Measurements from ENCODE around the gene JAZF1.

JAZF1 gene

DNA sequence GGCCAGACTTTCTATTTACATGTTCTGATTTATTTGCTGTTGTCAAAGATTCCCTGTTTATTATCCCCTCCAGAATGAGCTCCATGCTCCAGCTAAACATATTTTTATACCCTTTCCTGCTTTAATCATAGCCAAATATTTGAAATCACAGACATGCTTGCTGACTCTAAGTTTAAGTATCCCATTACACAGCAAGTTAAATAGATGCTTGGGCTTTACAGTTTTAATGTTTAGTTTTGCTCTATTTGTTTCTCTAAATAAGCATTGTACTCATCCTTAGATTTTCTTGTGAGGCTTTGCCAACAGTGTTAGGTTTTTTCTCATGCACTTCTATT, 243.9 kb downstream of the JAZF1 start:
- Histone ChIP-seq H3K79me2 (ENCODE audit: insufficient read depth, low read depth) (no peaks in the 10 kb centered on the region), H3K4me3 (IDR thresholded peaks at IDR 0.05; ENCODE audit: insufficient read depth, low read depth, low read length) (no peak overlapping the region), H3K9ac (no peak overlapping the region), H3K27me3 (ENCODE audit: insufficient read depth, low read depth) (no peaks in the 10 kb centered on the region), H3K4me2 (no peak overlapping the region), H4K20me1 (ENCODE audit: insufficient read depth) (no peaks in the 10 kb centered on the region), H3K36me3 (ENCODE audit: insufficient read depth) (no peaks in the 10 kb centered on the region), H2AFZ (ENCODE audit: low read depth) (no peak overlapping the region), H3K4me1 (ENCODE audit: low read depth, poor library complexity, severe bottlenecking) (no peaks in the 10 kb centered on the region), H3K27ac (no peak overlapping the region)
- TF ChIP-seq, protein P1, sequence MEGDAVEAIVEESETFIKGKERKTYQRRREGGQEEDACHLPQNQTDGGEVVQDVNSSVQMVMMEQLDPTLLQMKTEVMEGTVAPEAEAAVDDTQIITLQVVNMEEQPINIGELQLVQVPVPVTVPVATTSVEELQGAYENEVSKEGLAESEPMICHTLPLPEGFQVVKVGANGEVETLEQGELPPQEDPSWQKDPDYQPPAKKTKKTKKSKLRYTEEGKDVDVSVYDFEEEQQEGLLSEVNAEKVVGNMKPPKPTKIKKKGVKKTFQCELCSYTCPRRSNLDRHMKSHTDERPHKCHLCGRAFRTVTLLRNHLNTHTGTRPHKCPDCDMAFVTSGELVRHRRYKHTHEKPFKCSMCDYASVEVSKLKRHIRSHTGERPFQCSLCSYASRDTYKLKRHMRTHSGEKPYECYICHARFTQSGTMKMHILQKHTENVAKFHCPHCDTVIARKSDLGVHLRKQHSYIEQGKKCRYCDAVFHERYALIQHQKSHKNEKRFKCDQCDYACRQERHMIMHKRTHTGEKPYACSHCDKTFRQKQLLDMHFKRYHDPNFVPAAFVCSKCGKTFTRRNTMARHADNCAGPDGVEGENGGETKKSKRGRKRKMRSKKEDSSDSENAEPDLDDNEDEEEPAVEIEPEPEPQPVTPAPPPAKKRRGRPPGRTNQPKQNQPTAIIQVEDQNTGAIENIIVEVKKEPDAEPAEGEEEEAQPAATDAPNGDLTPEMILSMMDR (conservative IDR thresholded peaks at IDR 0.05; ENCODE audit: low read depth, low read length), result no peak

DNA sequence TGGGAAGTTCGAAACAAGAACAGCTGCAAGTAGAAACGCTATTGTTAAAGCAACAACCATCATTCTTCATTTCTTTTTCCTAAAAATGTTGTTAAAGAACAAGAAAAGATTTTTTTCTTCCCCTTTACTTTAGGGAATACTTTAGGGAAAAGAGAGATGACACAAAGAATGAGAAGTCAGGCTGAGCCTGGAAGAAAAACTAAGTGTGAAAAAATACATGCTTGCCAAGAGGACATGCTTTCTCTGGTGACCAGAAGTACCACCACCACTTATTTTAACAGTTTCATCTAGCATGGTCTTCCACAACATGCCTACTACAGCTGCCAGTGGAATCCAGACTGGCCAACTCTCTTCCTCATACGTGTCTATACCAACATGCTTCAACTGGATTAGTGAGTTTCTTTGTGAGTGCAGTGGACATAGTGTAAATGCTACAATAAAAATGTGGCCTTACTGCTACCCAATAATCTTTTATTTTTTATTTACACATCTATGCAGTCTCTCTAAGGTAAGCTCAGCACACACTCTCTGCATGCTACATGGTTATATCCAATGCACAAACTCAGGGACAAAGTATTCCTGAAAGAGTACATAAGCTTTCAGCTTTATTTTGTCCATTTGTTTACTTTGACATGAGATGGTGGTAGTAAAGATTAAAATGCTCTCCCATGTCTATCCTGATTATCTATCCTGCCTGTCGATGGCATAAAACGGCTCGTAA, 244.4 kb downstream of the JAZF1 start:
- no peak overlapping the region for H3K4me3 ChIP-seq (IDR thresholded peaks at IDR 0.05; ENCODE audit: insufficient read depth, low read depth, low read length)
- TF ChIP-seq, protein P1 (conservative IDR thresholded peaks at IDR 0.05; ENCODE audit: low read depth, low read length), result no peak
- no peaks in the 10 kb centered on the region for H3K27me3 ChIP-seq (ENCODE audit: insufficient read depth, low read depth)
- H3K4me2 ChIP-seq, result no peak overlapping the region
- H3K36me3 ChIP-seq (ENCODE audit: insufficient read depth), result no peaks in the 10 kb centered on the region
- H2AFZ ChIP-seq (ENCODE audit: low read depth), result no peak overlapping the region
- H3K79me2 ChIP-seq (ENCODE audit: insufficient read depth, low read depth), result no peaks in the 10 kb centered on the region
- no peak overlapping the region for H3K27ac ChIP-seq
- peaks cover 1% of the 10 kb centered on the region for H3K4me1 ChIP-seq (ENCODE audit: low read depth, poor library complexity, severe bottlenecking)
- no peak overlapping the region for H3K9ac ChIP-seq
- H4K20me1 ChIP-seq (ENCODE audit: insufficient read depth), result no peaks in the 10 kb centered on the region

DNA sequence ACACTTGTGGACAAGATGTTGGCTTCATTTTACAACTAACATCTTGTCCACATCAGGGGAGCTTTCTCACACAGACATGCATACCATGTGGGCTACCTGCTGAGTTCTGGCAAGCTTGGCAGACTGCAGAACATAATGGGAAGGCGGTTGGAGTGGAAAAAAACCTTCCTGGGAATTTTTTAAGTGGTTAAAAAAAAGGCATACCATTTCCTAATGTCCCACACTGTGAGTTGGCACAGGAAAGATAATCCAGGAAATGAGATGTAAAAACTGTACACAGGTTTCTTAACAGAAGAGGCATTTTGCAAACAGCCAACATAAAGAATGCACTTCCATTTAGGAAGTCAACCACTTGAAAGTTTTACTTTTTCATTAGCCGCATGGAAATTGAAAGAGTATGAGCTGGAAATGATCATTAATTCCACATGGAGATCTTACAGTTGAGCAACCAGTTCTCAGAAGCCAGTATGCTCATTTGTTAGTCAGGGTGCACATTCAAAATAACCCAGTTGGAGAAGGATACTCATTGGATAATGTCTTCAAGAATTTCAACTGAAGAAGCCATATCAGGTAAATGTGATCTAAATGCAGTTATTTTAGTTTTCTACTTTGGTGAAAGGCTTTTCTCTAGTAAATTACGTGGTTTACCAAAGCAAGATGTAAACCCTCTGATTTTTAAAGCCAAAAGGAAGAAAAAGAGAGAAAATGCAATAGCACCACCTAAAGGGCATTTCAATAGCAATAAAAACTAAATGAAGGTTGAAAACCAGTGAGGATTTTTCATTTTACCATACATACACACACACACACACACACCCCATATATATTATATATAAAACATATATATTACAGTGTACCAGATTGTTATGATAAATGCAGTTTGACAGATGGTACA, 246.7 kb downstream of the JAZF1 start:
- TF ChIP-seq, protein P1 (conservative IDR thresholded peaks at IDR 0.05; ENCODE audit: low read depth, low read length), result peak; percentile 43
- Histone ChIP-seq H3K27me3 (ENCODE audit: insufficient read depth, low read depth) (no peaks in the 10 kb centered on the region), H3K36me3 (ENCODE audit: insufficient read depth) (no peaks in the 10 kb centered on the region), H3K9ac (no peak overlapping the region), H2AFZ (ENCODE audit: low read depth) (no peak overlapping the region), H4K20me1 (ENCODE audit: insufficient read depth) (no peaks in the 10 kb centered on the region), H3K4me3 (IDR thresholded peaks at IDR 0.05; ENCODE audit: insufficient read depth, low read depth, low read length) (no peak overlapping the region), H3K4me2 (no peak overlapping the region), H3K79me2 (ENCODE audit: insufficient read depth, low read depth) (no peaks in the 10 kb centered on the region), H3K27ac (no peak overlapping the region), H3K4me1 (ENCODE audit: low read depth, poor library complexity, severe bottlenecking) (peaks cover 8% of the 10 kb centered on the region)

DNA sequence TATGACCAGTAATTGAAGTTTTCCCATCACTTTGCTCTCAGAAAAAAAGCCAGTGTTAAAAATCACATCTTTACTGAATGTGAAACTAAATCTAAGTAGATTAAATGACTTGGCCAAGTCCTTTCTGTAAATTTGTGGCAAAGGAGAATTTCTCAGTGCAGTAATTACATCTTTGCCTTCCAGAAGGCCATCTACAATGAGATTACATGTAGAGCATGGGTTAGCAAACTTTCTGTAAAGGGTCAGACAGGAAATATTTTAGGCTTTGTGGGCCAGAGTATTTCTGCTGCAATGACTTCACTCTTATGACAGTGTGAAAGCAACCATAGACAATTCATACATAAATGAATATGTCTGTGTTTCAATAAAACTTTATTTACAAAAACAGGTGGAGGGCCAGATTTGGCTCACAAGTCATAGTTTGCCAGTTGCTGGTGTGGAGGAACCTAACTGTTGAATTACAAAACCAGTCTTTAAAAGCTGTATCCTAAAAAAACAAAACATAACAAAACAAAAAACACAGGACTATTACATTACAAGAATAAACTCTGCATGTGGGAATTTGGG, 249.6 kb downstream of the JAZF1 start:
- no peak overlapping the region for H3K4me2 ChIP-seq
- TF ChIP-seq, protein P1 (conservative IDR thresholded peaks at IDR 0.05; ENCODE audit: low read depth, low read length), result no peak
- no peak overlapping the region for H3K27ac ChIP-seq
- H3K27me3 ChIP-seq (ENCODE audit: insufficient read depth, low read depth), result no peaks in the 10 kb centered on the region
- H2AFZ ChIP-seq (ENCODE audit: low read depth), result no peak overlapping the region
- no peak overlapping the region for H3K4me3 ChIP-seq (IDR thresholded peaks at IDR 0.05; ENCODE audit: insufficient read depth, low read depth, low read length)
- no peaks in the 10 kb centered on the region for H4K20me1 ChIP-seq (ENCODE audit: insufficient read depth)
- no peak overlapping the region for H3K9ac ChIP-seq
- H3K36me3 ChIP-seq (ENCODE audit: insufficient read depth), result no peaks in the 10 kb centered on the region
- H3K4me1 ChIP-seq (ENCODE audit: low read depth, poor library complexity, severe bottlenecking), result peaks cover 21% of the 10 kb centered on the region
- H3K79me2 ChIP-seq (ENCODE audit: insufficient read depth, low read depth), result no peaks in the 10 kb centered on the region
